Gastrocnemius medialis (tissue), 4 donors: Measurements from ENCODE around the gene CTR9.

Source experiments
- CTCF ChIP-seq, 5 experiments: fragments of 450-650 bp in 3 of 5; fragments of 200-600 bp in 2 of 5; sonication (generic) in 2 of 5; IDR thresholded peaks in 4 of 5; conservative IDR thresholded peaks in 1 of 5; 1 replicate in 4 of 5; 2 replicates in 1 of 5; pipeline ENCODE4 v1.5.1; 2016 to 2019; ENCODE audit warnings: antibody characterized with exemption in 5 of 5, mild to moderate bottlenecking in 3 of 5, moderate library complexity in 3 of 5
- POLR2A ChIP-seq, 2 donors: fragments of 450-650 bp; IDR thresholded peaks; one replicate each; pipeline ENCODE4 v1.6.1; 2017; ENCODE audit warnings: antibody characterized with exemption in 2 of 2, mild to moderate bottlenecking in 2 of 2, moderate library complexity in 2 of 2

GRCh38 chr11:10809373-10810160 is 58.5 kb downstream of the CTR9 start:
- TF ChIP-seq CTCF (IDR thresholded peaks at IDR 0.05 in 4 of 5, conservative IDR thresholded peaks at IDR 0.05 in 1 of 5) (no peak), POLR2A (IDR thresholded peaks at IDR 0.05) (no peak)
